DMS114 treated with DMSO at 0.1 percent for 48 hours (cell line): ENCODE results near the gene ATPAF1.

Source experiments
- DNase-seq: peaks from one replicate; lab custom pipeline; 2025; ENCODE audit not compliant: unreplicated experiment; lab: John Stamatoyannopoulos, UW

The ATPAF1 gene

DNA sequence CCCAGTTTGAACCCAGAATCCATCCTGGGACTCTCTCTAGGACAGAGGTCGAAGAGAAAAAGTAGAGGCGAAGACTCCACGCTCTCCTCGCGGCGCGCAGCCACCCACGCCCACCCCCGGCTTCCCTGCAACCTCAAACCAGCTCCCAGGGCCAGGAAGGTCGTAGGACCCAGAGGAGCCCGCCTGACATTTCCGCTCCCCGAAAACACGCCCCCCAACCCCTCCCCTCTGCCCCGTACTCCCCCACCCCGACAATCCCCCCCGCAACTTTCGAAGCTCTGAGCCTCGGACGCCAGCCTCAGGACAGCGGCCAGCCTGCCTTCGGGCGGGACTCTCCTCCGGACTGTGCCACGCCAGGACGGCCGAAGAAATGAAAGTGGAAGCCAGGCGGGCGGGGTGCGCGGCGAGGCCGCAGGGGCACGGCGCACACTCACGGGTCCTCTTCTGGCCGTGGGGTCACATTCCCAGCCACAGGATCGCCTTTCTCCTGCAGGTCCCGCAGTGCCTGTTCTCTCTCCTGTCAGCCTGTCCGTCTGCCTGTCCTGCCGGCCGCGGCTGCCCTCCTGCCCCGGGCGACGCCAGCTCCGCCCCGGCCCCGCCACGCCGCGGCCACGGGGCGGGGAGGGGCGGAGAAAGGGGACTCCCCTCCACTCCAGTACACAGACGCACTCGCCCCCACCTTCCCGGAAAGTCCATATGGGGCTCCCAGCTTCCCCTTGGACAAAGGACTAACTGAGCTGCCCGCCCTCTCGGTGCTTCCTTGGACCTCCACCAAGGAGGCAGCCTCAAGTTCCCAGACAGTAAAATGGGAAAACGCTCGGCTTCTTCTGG lies 51.7 kb downstream of the ATPAF1 start, which contains the start of gene MOB3C:
Gene MOB3C (minus strand): TSS at position 535 of the 831 bp plus-strand sequence. CDS start 3,490 bp downstream, outside the sequence.
- DNase-seq: peak; percentile 43

DNA sequence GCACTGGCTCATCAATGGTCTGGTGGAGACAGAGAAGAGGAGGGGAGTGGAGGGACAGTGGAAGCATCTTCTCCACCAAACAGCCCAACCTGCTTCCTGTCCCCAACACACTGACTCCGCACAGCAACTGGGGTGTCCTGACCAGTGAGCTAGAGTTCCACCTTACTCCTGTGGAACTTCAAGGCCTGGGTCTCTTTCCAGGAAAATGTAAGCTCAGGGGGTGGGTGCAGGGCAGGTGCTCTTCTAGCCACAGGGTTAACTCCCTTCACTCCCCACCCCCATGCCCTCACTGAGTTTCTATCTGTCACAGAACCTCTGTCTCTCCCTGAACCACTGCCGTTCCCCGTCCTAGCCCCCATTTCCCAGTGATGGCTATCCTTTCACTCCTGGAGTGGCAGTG lies 52.4 kb downstream of the ATPAF1 start:
- no peak for DNase-seq

DNA sequence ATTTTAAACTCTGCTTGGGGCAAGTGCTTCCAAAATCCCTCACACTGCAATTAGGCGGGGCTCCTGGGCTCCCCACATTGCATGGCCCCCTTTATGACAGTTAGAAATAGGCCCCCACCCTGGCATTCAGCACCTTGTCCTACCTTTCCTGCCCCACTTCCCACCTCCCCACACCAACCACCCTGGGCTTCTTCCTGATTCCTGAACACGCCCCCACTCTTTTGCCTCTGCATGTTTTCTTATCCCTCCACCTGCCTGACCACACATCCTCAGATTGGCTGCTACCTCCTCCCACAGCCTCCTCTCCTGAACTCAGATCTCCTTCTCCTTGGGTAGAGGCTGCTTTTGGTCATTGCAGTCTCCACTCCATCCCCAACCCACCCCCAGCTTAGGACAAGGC lies 53.1 kb downstream of the ATPAF1 start:
- DNase-seq: no peak

DNA sequence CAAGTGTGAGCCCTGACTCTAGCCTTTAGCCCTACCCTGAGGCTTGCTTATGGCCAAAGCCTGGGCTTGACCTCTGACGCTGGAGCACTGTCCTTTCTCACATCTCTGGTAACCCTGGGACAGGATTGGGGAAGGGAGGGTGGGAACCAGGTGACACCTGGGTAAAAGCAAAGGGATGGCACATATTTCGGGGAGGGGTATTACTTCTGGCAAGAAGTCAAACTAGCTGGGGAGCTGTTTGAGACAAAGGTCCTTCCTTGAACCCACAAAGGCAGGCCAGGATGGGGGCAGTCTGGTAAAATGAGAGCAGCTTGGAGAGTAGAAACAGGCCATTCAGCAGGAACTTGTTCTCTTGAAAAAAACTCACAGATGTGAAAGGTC lies 53.6 kb downstream of the ATPAF1 start:
- DNase-seq: no peak

DNA sequence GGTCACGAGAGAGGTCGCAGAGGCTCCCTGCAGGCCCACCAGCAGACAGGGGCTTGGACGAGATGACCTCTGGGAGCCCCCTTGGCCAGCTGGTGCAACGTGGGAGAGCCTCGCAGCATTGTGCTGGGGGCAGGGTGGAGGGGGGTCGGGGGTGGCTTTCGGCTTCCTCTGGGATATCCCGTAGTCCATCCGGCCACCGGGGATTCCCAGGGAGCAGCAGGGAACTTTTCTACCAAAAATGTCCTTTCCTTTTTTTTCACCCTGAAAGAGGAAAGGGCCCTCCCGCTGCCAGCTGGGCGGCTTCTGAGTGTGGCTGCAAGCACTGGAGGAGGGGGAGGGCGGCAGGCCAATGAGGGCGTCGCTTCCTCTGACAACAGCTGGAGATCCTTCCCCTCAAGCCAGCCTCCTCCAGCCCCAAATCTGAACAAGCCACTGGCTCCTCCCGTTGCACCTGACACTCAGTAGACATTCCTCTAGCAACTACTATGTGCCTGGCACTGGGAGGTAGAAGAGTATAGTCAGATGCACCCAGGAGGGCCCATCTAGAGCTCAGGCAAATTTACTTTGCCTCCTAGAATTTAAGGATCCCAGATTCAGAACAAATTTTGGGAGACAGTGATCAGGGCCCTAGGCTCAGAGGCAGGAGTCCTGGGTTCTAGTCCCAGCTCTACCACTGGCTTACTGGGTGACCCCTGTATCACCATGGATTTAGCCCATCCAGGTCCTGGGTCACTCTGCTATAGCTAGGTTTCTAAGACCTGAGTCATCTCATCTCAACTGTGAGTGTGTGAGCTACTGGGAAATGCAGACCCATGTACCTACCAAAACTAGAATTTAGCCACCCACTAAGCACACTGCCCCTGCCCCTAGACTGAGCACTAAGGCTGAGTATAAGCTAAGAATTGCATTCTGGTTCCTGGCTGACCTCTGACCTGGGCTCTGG lies 54.2 kb downstream of the ATPAF1 start:
- DNase-seq: no peak

DNA sequence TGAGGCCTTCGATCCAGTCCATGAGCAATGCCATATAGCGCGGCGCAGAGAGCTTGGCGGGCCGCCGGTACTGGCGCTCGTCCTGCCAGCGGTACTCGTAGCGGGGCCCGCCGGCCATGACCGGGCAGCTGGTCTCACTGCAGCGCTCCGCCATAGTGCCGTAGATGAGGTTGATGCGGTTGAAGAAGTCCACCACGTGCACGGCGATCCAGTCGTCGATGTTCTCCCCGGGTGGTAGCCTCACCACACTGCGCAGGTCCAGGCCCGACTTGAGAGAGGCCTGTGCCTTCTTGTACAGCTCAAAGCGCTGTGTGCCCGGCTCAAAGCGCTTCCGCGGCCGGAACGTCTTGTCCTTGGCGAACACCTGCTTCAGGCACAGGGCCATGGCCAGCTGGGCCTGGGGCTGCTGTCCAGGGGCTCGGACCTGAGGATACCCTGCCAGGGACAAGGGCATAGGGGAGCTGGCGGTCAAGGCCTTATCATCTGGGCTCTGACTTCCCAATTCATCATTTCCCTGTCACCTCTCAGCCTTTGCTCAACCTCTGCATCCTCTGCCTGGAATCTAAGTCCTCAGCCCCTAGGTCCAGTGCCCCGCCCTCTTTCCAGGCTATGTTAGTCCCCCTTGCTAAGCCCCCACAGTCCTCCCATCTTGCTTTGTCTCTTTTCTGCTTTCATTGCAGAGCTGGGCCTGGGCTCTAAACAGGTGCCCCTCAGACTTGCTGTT lies 55.1 kb downstream of the ATPAF1 start:
- no peak for DNase-seq

DNA sequence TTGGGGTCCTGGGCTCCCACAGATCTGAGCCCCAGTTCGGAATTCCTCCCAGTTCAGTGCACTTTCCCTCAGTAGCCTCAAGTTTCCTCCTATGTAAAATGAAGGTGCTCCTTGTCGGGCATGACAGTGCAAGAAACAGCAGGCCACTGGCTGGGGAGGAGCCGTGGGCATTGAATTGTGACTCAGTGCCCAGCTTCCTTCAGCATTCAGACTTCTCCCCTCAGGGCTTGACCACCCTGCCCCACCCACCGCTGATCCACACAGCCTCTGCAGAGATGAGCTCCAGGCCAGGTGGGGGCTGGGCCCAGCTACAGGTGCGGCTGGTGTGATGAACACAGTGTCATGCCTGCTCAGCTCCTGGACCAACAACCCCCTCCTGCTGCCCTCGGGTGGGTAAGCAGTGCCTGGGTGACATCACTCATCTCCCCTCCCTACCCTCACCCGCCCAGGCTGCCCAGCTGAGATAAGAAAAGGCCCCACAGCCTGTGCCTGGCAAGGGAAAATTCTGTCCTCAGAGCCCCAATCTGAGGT lies 56.4 kb downstream of the ATPAF1 start:
- no peak for DNase-seq

DNA sequence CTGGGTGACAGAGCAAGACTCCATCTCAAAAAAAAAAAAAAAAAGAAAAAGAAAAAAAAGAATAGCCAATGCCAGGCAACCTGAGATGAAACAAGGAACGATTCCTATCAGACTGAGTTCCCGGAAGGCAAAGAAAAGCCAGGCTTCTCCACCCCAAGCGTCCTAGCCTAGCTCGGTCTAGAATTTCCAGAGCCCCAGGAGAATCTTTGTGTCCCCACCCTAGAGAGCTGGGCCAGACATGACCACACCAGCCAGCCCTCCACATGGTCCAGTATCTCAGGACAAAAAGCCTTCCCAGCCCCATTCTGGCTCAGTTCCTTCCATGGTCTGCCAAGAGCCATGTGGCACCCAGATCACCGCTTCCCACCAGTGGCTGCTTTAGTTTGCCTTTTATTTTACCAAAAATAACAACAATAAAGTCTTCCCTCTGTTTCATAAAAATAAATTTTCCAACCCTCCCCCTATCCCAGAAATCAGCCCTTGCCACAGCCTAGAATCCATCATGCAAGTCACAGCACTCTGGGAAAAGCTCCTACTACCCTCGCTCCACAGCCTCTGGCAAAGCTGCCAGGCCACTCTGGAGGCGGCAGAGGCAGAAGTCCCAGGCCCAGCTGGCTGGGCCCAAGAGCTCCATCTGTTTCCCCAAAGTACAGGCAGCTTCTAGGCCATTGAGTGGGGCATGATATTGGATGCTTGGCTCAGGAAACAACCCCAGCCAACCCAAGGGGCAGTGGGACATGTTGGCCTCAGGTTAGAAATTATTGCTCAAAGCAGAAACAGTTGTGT lies 60.6 kb downstream of the ATPAF1 start:
- no peak for DNase-seq

DNA sequence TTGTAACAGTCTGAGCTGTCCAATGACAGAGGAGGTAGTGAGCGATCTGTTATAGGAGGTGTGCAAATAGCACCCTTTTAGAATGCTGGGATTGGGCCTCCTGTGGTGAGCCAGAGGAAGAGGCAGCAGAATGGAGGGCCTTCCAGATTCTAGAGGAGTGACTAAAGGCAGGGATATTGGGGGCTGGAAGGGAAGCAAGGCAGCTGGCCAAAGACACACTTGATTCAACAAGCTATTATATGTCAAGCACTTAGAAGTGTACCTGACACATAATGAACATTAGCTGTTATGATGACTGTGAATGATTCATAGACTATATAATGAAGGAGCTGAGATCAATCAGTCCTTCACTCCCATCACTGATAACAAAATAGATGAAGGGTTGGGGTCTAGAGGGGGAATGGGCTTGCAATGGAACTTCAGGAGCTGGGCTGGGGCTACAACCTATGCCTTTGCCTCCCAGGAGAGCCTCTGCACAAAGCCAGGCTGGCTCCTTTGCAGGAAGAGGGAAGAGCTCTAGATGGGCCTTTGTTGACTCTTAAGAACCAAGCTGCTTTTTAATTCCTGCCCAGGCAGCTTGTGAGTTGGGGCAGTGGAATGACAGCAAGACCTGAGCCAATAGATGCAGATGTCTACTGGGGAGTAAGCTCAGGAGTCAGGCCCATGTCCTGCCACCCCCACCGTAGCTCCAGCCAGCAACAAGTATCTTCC lies 61.8 kb downstream of the ATPAF1 start:
- no peak for DNase-seq

DNA sequence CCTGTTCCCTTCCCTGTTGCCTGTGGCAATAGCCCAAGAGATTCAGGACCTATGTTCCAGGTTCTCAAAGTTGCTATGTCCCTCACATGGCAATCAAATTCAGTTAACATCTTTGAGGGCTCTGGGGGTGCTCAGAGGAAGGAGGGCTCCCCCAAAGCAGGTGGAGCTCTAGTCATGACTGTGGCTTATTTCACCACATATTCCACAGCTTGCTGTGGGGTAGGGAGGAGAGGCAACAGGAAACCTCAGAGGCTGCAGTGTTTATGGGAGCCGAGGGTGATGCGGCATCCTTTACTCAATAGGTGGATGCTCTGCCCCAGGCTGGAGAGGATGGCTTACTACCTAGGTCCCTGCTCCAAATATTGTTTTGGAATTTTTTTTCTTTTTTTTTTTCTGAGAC lies 62.9 kb downstream of the ATPAF1 start:
- DNase-seq: no peak

DNA sequence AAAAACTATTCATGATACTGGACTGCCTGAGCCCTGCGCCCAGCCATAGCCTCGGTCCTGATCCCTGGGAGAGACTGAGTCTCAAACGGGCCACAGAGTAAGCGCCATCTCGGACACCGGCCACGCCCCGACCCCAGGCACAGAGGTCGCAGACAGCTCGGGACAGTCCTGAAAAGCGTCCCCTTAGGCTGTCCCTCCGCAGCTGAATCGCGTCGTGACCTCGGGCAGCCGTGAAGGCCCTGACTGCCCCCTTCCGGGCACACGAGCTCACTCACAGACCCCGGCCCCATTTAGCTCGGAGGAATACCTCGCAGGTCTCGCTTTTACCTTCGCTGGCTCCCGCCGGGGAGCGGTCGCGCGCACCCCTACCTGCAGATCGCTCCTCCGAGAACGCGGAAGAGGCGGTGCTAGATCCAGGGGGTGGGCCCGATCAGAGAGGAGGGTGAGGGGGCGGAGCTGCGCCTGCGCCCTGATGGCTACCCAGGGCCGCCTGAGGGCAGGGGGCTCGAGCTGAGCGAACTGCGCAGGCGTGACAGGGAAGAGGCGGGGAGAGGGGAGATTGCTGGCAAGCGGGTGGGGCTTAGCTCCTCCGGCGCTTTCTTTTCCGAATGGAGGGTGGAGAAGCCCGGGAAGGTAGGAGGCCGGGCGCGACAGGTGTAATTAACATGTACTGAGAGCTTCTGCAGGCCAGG lies 64.2 kb downstream of the ATPAF1 start, which contains the start of gene MKNK1:
Gene MKNK1 (minus strand): TSS at position 411 of the 692 bp plus-strand sequence. CDS start 20,941 bp downstream, outside the sequence.
- peak; percentile 91 for DNase-seq

DNA sequence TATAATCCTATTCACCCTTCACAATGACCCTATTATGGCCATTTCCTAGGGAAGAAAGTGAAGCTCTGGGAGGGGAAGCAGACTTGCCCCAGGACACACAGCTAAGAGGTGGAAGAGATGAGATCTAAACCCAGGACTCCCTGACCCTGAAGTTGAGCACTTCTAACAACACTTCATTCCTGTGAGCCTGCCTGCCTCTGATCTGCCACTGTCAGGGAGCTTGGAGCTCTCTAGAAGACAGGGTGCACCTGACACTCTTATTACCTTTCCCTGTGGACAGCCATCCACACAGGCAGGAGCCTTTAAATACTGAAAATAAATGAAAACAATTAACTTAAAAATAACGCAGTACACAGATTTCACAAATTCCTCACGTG lies 64.7 kb downstream of the ATPAF1 start:
- DNase-seq: no peak

DNA sequence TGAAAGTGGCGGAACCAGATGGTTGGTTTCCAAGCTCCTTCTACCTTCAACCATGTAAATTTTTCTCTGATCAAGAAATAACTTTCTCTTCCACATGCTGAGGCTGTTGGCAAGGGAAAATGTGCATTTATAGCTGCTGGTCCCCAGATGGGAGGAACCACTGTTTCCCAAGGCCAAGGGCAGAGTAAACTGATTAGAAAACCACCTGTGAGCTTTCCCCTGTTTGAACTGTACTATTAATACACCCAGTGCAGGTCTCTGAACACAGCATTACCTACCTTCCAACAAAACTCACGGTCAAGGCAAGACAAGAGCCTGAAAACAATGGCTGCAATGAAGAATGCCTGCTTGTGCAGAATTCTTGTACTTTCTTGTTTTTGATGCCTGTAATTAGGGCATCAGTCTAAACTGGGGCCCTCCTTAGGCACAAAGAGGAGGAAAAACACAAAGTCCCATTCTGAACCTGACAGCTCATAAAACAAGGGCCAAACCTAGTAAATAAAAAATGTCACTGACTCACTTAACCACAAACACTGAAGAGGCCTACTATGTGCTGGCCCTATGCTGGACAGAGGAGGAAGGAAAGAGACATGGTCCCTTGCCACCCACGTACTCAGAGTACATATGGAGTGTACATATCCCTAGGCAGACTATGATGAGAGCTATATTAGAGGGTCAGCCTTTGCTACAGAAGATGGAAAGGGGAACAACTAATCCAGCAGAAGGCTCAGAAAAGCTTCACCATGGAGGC lies 66.7 kb downstream of the ATPAF1 start:
- DNase-seq: no peak

DNA sequence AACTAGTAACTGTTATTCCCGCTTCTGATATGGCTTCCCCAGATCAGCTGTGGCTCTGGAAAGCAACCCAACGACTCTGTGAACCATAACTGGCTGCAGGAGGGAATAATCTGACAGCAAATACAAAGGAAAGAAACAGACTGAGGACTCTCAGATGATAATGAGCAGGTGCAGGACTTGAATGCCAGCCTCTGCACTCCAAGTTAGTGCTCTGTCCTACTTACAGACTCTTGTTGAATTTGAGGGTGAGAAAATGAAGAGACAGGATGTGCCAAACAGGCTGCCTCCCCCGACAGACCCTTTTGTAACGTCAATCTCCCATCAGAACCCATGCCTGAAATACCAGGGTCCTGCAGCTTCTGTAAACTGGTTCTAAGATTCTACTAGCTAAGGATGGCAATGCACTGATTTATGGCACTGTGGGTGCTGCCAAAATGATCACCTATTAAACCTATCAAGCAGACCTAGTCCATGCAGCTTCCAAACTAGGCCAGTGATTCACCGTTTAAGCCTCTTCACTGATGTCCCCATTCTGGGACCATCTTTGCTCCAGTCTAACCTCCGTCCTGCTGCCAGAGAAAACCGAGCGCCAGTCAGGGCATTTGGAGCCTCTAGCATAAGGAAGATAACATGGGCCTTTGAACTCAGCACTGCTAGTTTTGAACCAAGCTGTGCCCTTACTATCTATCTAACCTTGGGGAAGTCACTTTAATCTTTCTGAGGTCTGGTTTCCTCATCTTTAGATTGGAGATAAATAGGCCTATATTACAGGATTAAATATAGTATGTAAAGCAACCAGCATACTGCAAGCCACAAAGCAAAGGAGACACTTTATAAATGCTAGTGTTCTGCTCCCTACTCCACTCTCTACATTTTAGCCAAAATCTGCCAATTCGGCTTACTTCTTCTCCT lies 68.8 kb downstream of the ATPAF1 start:
- no peak for DNase-seq

DNA sequence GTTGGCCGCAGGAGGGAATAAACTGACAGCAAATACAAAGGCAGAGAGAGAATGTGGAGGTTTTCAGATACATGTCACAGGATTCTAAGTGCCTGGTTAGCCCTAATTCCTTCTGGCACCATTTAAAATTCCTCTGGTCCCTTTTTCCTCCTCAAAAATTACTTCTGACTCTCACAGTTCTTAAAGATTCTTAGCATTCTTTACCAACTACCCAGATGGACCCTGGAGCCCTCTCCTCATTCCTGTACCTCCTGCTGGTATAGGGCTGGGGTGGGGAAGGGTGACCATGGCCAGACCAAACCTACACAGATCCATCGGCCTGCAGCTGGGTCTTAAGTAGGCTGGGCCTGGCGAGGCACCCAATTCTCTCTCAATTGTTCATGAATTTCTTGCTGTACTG lies 71.3 kb downstream of the ATPAF1 start:
- no peak for DNase-seq

DNA sequence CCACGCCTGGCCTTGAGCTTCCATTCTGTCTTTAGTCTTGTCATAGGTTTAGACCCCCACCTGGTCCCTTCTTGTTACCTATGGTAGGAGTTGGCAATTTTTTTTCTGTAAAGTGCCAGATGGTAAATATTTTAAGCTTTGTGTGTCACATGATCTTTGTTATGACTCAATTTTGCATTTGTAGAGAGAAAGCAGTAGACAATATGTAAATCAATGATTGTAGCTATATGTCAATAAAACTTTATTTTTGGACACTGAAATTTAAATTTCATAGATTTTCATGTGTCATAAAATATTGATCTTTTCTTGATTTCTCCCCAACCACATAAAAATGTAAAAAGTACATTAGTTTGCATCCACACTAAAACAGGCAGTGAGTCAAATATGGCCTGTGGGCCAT lies 72.1 kb downstream of the ATPAF1 start:
- no peak for DNase-seq

DNA sequence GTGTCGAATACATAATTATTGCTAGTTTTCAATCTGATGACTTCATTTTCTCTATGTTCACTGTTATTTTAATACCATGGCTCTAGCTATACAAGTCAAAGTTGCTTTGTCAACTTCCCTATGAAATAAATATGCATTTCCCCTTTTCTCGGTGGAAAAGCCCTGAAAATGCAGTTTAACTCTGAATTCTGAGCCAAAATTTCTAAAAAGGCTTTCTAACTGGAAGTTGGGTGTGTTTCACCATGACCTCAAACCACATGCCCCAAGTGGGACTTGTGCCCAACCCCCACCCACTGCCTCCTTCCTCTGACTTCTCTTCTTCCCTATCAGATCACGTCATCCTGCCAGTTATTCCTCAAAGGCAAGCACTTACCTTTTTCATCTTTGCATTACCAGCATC lies 73.0 kb downstream of the ATPAF1 start:
- DNase-seq: no peak
